ENCODE data around the gene RIPOR2.

RIPOR2 gene

GRCh38 chr6:24979176-24979575, 43.4 kb upstream of the RIPOR2 start:
- Histone ChIP-seq H3K27me3 (no peaks in the 10 kb centered on the region), H3K9me3 (no peaks in the 10 kb centered on the region), H3K4me3 (ENCODE audit: low read depth, low read length) (no peak overlapping the region), H3K4me1 (no peaks in the 10 kb centered on the region), H3K36me3 (no peaks in the 10 kb centered on the region)
- TF ChIP-seq, protein P1, sequence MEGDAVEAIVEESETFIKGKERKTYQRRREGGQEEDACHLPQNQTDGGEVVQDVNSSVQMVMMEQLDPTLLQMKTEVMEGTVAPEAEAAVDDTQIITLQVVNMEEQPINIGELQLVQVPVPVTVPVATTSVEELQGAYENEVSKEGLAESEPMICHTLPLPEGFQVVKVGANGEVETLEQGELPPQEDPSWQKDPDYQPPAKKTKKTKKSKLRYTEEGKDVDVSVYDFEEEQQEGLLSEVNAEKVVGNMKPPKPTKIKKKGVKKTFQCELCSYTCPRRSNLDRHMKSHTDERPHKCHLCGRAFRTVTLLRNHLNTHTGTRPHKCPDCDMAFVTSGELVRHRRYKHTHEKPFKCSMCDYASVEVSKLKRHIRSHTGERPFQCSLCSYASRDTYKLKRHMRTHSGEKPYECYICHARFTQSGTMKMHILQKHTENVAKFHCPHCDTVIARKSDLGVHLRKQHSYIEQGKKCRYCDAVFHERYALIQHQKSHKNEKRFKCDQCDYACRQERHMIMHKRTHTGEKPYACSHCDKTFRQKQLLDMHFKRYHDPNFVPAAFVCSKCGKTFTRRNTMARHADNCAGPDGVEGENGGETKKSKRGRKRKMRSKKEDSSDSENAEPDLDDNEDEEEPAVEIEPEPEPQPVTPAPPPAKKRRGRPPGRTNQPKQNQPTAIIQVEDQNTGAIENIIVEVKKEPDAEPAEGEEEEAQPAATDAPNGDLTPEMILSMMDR (IDR thresholded peaks at IDR 0.05; ENCODE audit: low read depth, low read length) = no peak
- no peak for DNase-seq

DNA sequence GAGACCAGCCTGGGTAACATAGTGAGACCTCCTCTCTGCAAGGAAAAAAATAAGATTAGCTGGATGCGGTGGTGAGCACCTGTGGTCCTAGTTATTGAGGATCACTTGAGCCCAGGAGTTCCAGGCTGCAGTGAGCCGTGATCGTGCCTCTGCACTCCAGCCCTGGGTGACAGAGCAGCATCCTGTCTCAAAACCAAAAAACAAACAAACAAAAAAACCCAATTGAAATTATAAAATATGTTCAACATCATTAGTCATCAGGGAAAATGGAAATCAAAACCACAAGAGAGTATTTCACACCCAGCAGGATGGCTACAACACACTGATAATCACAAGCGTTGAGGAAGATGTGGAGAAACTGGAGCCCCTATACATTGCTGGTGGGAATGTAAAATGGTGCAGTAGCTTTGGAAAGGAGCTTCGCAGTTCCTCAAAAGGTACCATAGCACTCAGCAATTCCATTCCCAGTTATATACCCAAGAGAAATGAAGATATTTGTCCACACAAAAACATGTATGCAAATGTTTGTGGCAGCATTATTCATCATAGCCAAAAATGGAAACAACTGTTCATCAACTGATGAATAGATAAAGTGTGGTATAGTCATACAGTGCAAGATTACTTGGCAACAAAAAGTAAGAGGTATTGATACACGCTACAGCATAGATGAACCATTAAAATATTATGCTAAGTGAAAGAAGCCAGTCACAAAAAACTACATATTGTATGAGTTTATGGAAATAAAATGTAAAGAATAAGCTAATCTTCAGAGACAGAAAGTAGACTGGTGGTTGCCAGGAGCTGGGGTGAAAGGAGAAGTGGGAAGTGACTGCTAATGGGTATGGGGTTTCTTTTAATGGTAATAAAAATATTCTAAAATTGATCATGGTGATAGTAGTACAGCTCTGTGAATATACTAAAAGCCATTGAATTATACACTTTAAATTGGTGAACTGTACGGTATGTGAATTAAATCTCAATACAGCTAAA, 38.7 kb upstream of the RIPOR2 start:
- TF ChIP-seq, protein P1 (IDR thresholded peaks at IDR 0.05; ENCODE audit: low read depth, low read length) = no peak
- Histone ChIP-seq H3K27me3 (no peaks in the 10 kb centered on the region), H3K36me3 (no peaks in the 10 kb centered on the region), H3K9me3 (no peaks in the 10 kb centered on the region), H3K4me3 (ENCODE audit: low read depth, low read length) (no peak overlapping the region), H3K4me1 (no peaks in the 10 kb centered on the region)
- DNase-seq = no peak

DNA sequence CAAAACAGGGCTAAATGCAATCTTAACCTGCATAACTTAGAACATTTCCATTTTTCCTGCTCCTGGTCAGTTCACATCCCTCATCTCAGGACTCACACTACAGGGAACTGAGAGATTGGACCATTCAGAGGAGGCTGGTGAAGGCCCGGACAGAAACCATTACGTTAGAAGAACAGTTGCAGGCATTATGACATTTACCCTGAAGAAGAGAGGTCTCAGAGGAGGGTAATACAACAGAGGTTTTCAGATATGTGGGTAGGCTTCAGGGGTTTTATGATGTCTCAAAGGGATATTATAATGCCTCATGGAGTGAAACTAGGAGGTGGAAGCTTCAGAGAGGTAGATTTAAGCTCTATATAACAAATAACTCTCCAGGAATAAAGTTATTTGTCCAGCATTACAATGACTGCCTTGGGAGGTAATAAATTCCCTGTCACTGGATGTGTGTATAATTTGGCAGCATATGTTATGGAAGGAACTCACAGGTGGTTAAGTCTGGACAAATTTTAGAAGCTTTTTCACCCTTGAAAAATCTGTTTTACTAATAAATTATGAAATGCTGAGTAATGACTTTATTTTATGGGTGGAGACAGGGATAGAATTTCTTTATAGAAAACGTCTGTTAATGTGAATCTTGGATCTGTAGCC, 36.7 kb upstream of the RIPOR2 start:
- no peaks in the 10 kb centered on the region for H3K27me3 ChIP-seq
- no peak for DNase-seq
- H3K4me3 ChIP-seq (ENCODE audit: low read depth, low read length) = no peak overlapping the region
- no peaks in the 10 kb centered on the region for H3K36me3 ChIP-seq
- H3K4me1 ChIP-seq = no peaks in the 10 kb centered on the region
- TF ChIP-seq, protein P1 (IDR thresholded peaks at IDR 0.05; ENCODE audit: low read depth, low read length) = no peak
- no peaks in the 10 kb centered on the region for H3K9me3 ChIP-seq

DNA sequence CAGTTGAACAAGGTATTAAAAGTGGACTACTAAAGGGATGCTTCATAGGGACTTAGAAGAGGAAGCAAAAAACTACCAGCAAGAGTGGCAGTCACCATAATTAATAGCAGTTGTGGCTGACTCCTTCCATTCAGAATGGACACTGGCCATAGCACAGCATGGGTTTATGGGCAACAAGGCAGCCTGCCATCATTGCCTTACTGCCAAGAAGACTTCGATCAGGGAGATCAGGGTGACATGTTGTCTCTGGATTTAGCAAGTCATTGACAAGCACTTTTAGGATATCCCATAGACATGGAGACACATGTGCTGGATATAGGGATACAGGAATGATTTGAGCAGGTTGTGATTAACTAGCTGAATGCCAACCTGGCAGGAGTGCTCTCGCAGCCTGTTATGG, 35.3 kb upstream of the RIPOR2 start:
- no peaks in the 10 kb centered on the region for H3K36me3 ChIP-seq
- no peak overlapping the region for H3K4me3 ChIP-seq (ENCODE audit: low read depth, low read length)
- TF ChIP-seq, protein P1 (IDR thresholded peaks at IDR 0.05; ENCODE audit: low read depth, low read length) = no peak
- H3K4me1 ChIP-seq = peaks cover 4% of the 10 kb centered on the region; the same call in 1 of the 2 replicates
- no peaks in the 10 kb centered on the region for H3K27me3 ChIP-seq
- no peak for DNase-seq
- H3K9me3 ChIP-seq = no peaks in the 10 kb centered on the region

GRCh38 chr6:24969343-24969860, 33.6 kb upstream of the RIPOR2 start:
- Histone ChIP-seq H3K27me3 (no peaks in the 10 kb centered on the region), H3K36me3 (no peaks in the 10 kb centered on the region), H3K4me1 (peaks cover 4% of the 10 kb centered on the region; the same call in 1 of the 2 replicates), H3K9me3 (no peaks in the 10 kb centered on the region), H3K4me3 (ENCODE audit: low read depth, low read length) (no peak overlapping the region)
- DNase-seq = no peak
- TF ChIP-seq, protein P1 (IDR thresholded peaks at IDR 0.05; ENCODE audit: low read depth, low read length) = no peak

Data from BE2C (cell line).